K562 (cell line): ENCODE results near the gene MED15. TPM values are rescaled to one million over a fixed set of nuclear protein-coding genes. Genes with fewer than 3 reads are reported as not detected.
A peak's percentile ranks its signal among the peaks of the same experiment; 100 is the strongest.

Experiments used
- ATAC-seq: fragments of 200-7000 bp; cut with Tn5 transposase; 3 replicates; pipeline ENCODE4 v1.9.1; 2020; ENCODE audit warnings: moderate library complexity
- BruUV-seq: library from RNA; stranded (reverse); fragments of 400-500 nt; replicated peaks from 2 replicates; lab custom pipeline; 2021; lab: Mats Ljungman, UMichigan
- CTCF ChIA-PET: fragments of 300-600 bp; formaldehyde crosslinking; extraction: SDS; loops from one replicate; lab custom pipeline; 2021; ENCODE audit warnings: low intra/inter-chr PET ratio; lab: Yijun Ruan, JAX
- POLR2A ChIA-PET: fragments of 300-600, 350-650 bp; sonication (Branson Sonifier 250); formaldehyde crosslinking; extraction: SDS; loops from one replicate; lab custom pipeline; 2021; ENCODE audit warnings: antibody characterized with exemption, inconsistent platforms; lab: Yijun Ruan, JAX
- DNase-seq, 4 experiments: peaks; one replicate each; pipeline versions ENCODE4 v3.0.0 to v3.0.0-alpha.2; 2011 to 2018; ENCODE audit warnings: low spot score in 3 of 4, mixed read lengths in 3 of 4; ENCODE audit errors: extremely low read depth in 1 of 4
- FAIRE-seq: peaks from 2 replicates; lab custom pipeline; 2011; peaks lifted over from hg19 to GRCh38; lab: Jason Lieb, UNC
- H2AFZ ChIP-seq: 2 replicates; pipeline ENCODE4 v1.6.0; 2011; ENCODE audit warnings: low read depth, low read length, control low read depth, inconsistent platforms
- H3K27ac ChIP-seq: fragments of 200-600 bp; 3 replicates; pipeline ENCODE4 v1.8.0; 2011; ENCODE audit warnings: low read depth, mild to moderate bottlenecking, control low read depth, inconsistent platforms, low read length, moderate library complexity, mixed read lengths; ENCODE audit errors: extremely low read depth
- H3K27me3 ChIP-seq, 2 experiments: fragments of 300-600 bp in 1 of 2; 2 replicates in 1 of 2; 3 replicates in 1 of 2; pipeline versions ENCODE4 v1.6.0 to v1.8.0; 2011; ENCODE audit warnings: inconsistent platforms in 2 of 2, low read length in 2 of 2, mild to moderate bottlenecking in 1 of 2, mixed read lengths in 1 of 2, moderate library complexity in 1 of 2; ENCODE audit not compliant: control insufficient read depth in 2 of 2, insufficient read depth in 2 of 2
- H3K36me3 ChIP-seq: fragments of 300-600 bp; 3 replicates; pipeline ENCODE4 v1.8.0; 2011; ENCODE audit warnings: mild to moderate bottlenecking, low read length, inconsistent platforms; ENCODE audit not compliant: control insufficient read depth, insufficient read depth
- H3K4me1 ChIP-seq, 2 experiments: fragments of 200-600 bp in 1 of 2; replicated peaks in 1 of 2; 2 replicates in 1 of 2; 3 replicates in 1 of 2; pipeline versions ENCODE4 v1.5.1 to v1.8.0; 2011; ENCODE audit warnings: inconsistent platforms in 2 of 2, low read length in 2 of 2, mild to moderate bottlenecking in 1 of 2, mixed read lengths in 1 of 2, moderate library complexity in 1 of 2; ENCODE audit not compliant: control insufficient read depth in 2 of 2, insufficient read depth in 2 of 2
- H3K4me2 ChIP-seq: 2 replicates; pipeline ENCODE4 v1.6.1; 2011; ENCODE audit warnings: low read length, control low read depth, inconsistent platforms, mixed read lengths; ENCODE audit not compliant: insufficient read depth
- H3K4me3 ChIP-seq: fragments of 200-600 bp; sonication (generic), shearing (Covaris generic); 2 replicates; pipeline ENCODE4 v1.5.1; 2016; ENCODE audit warnings: control low read depth, inconsistent platforms
- H3K79me2 ChIP-seq: fragments of 200-600 bp; 3 replicates; pipeline ENCODE4 v1.8.0; 2011; ENCODE audit warnings: low read length, inconsistent platforms; ENCODE audit not compliant: control insufficient read depth, insufficient read depth
- H3K9ac ChIP-seq, 2 experiments: 2 replicates each; pipeline versions ENCODE4 v1.6.0 to v1.6.1; 2011; ENCODE audit warnings: low read depth in 2 of 2, low read length in 2 of 2, control low read depth in 1 of 2, inconsistent platforms in 1 of 2, mild to moderate bottlenecking in 1 of 2, mixed read lengths in 1 of 2; ENCODE audit not compliant: insufficient read depth in 1 of 2
- H3K9me1 ChIP-seq: one replicate; pipeline ENCODE4 v1.6.0; 2011; ENCODE audit warnings: inconsistent platforms, mild to moderate bottlenecking, low read length, moderate library complexity; ENCODE audit not compliant: control insufficient read depth, insufficient read depth
- H3K9me3 ChIP-seq: replicated peaks from 2 replicates; pipeline ENCODE4 v1.5.1; 2011; ENCODE audit warnings: low read depth, low read length, inconsistent platforms; ENCODE audit not compliant: control insufficient read depth, insufficient read depth
- H4K20me1 ChIP-seq: replicated peaks from 2 replicates; pipeline ENCODE4 v1.6.1; 2011; ENCODE audit warnings: low read length, inconsistent platforms, mixed read lengths; ENCODE audit not compliant: control insufficient read depth, insufficient read depth
- BRCA1 ChIP-seq, 2 experiments: fragments of 450-650 bp in 1 of 2; sonication (generic) in 1 of 2; formaldehyde crosslinking in 1 of 2; IDR thresholded peaks; 2 replicates each; pipeline versions ENCODE4 v1.5.0 to v1.6.1; 2017 to 2020; ENCODE audit warnings: mild to moderate bottlenecking in 1 of 2, missing genetic modification reagents in 1 of 2
- HMBOX1 ChIP-seq: sonication (generic); IDR thresholded peaks from 2 replicates; pipeline ENCODE4 v1.6.1; 2016
- RHOXF2B ChIP-seq: fragments of 250-450 bp; sonication (Bioruptor Pico); conservative IDR thresholded peaks from 2 replicates; pipeline ENCODE4 v1.5.1; 2021
- SAP30 ChIP-seq: fragments of 200-600 bp; sonication (generic); IDR thresholded peaks from 2 replicates; pipeline ENCODE4 v1.6.1; 2012; ENCODE audit warnings: borderline replicate concordance, low read depth, mild to moderate bottlenecking, moderate library complexity, low read length, control low read depth, inconsistent platforms; ENCODE audit not compliant: insufficient read depth, poor library complexity, severe bottlenecking
- SIN3A ChIP-seq, 2 experiments: fragments of 150-350 bp in 1 of 2; IDR thresholded peaks; 2 replicates each; pipeline ENCODE4 v1.6.1; 2011 to 2016; ENCODE audit warnings: borderline replicate concordance in 2 of 2, low read depth in 2 of 2, low read length in 2 of 2, mild to moderate bottlenecking in 2 of 2, moderate library complexity in 2 of 2; ENCODE audit not compliant: control insufficient read depth in 1 of 2
- SRSF1 ChIP-seq: fragments of 200-400 bp; formaldehyde crosslinking; IDR thresholded peaks from 2 replicates; pipeline ENCODE4 v1.6.1; 2017; ENCODE audit warnings: mild to moderate bottlenecking, low read depth, low read length, moderate library complexity
- TGIF2 ChIP-seq: sonication (generic); formaldehyde crosslinking; IDR thresholded peaks from 2 replicates; pipeline ENCODE4 v1.8.1; 2022; ENCODE audit warnings: mild to moderate bottlenecking, missing genetic modification reagents, moderate library complexity
- THAP12 ChIP-seq: fragments of 250-450 bp; sonication (Bioruptor Pico); IDR thresholded peaks from 2 replicates; pipeline ENCODE4 v1.9.0; 2021; ENCODE audit warnings: mild to moderate bottlenecking, inconsistent platforms
- ZNF408 ChIP-seq: fragments of 250-450 bp; sonication (Bioruptor Pico); IDR thresholded peaks from 2 replicates; pipeline ENCODE4 v1.4.0; 2020; ENCODE audit warnings: low read depth, mild to moderate bottlenecking, moderate library complexity
- WGBS: fragments of 100-300 bp; shearing (Covaris generic); methylation state at CpG from one replicate; pipeline ENCODE4 v1.1.6; 2016; ENCODE audit warnings: low coverage, mixed read lengths; ENCODE audit not compliant: insufficient coverage; ENCODE audit errors: missing lambda C conversion rate; 5-methylcytosine and 5-hydroxymethylcytosine counted together
- in situ Hi-C: fragments of 300-500 bp; cut with MboI; formaldehyde crosslinking; loops from 4 replicates; pipeline ENCODE4 v1.15.0; 2018; ENCODE audit warnings: inconsistent platforms, mixed read lengths
- intact Hi-C: fragments of 100-400 bp; cut with micrococcal nuclease; formaldehyde crosslinking; loops from 2 replicates; pipeline ENCODE4 v1.14.2; 2022
- polyA plus RNA-seq, 8 experiments: library from polyadenylated mRNA; depleted of rRNA in 4 of 8; stranded (reverse) in 5 of 8; unstranded in 3 of 8; fragments of >200 nt; fragmentation: Nextera tagmentation in 2 of 8; fragmentation: Illumina TruSeq in 1 of 8; extraction: Ambion mirVana in 2 of 8; extraction: Trizol in 1 of 8; gene quantifications; 2 replicates each; pipeline versions ENCODE4 v1.2.1 to v1.2.3, GENCODE V29; 2011 to 2014; ENCODE audit warnings: inconsistent platforms in 1 of 8, missing spikeins in 1 of 8
- total RNA-seq, 7 experiments: library from RNA; depleted of rRNA in 6 of 7; stranded (reverse); fragments of >200 nt in 6 of 7; fragmentation: Illumina TruSeq in 2 of 7; extraction: Trizol in 2 of 7; gene quantifications; 2 replicates each; pipeline versions ENCODE4 v1.2.1 to v1.2.3, GENCODE V29; 2011 to 2021; ENCODE audit warnings: low replicate concordance in 1 of 7
- TF ChIP-seq, protein P1 (sequence below): fragments of 450-650 bp; IDR thresholded peaks from 2 replicates; pipeline ENCODE4 v1.7.0; 2016; ENCODE audit warnings: borderline replicate concordance
- TF ChIP-seq, protein P2 (sequence below): fragments of 250-450 bp; sonication (Bioruptor Pico); IDR thresholded peaks from 2 replicates; pipeline ENCODE4 v1.5.1; 2021; ENCODE audit warnings: mild to moderate bottlenecking

MED15 gene
- total and polyA plus RNA-seq, 9 of the 15 experiments (the other 6 are each of a cell fraction or from before 2014, with no cell fraction given) = 4.0 to 271 (median 60.1) TPM

- CTCF ChIA-PET = interaction anchor here (1.5 to 2.0 kb wide), 3 partner anchors 10 to 159 kb away, joined by 6 to 13 read pairs (median 11); no protein-coding TSS in a partner anchor
- no peak overlapping the region for H3K4me3 ChIP-seq
- FAIRE-seq (no peak), DNase-seq (no peak), ATAC-seq (peak; percentile 4)
- peaks cover 98% of the 10 kb centered on the region for H3K36me3 ChIP-seq
- POLR2A ChIA-PET = interaction anchor here (0.7 to 68.9 kb wide), 6 partner anchors 12 to 57 kb away, joined by 3 to 1693 read pairs (median 8); partner anchors contain the start of gene MED15
- intact Hi-C loops (no loop called here), in situ Hi-C loops (no loop called here)
- peaks cover 10 to 40% of the 10 kb centered on the region in 2 experiments for H3K4me1 ChIP-seq
- peaks cover 62% of the 10 kb centered on the region for H4K20me1 ChIP-seq
- no peaks in the 10 kb centered on the region for H3K9me3 ChIP-seq
- H3K79me2 ChIP-seq = no peaks in the 10 kb centered on the region
- no peak overlapping the region for H3K4me2 ChIP-seq
- no peak overlapping the region for H2AFZ ChIP-seq
- H3K27ac ChIP-seq = no peak overlapping the region
- H3K27me3 ChIP-seq = no peaks in the 10 kb centered on the region
- peaks cover 22% of the 10 kb centered on the region for H3K9me1 ChIP-seq
- peak overlapping the region in 1 of 2 experiments; percentile 69; a peak in 2 of 4 replicates for H3K9ac ChIP-seq
- no TSS peak for BruUV-seq
- 95% methylated on average over 1 of the region's 1 CpG for WGBS
- no peak for TF ChIP-seq HMBOX1
- 0 out of 2 replicates have a peak, but pooled peaks have one; percentile 52 for TF ChIP-seq THAP12 (CRISPR knock-in tag)
- TF ChIP-seq RHOXF2B = no peak
- no peak for TF ChIP-seq SRSF1
- TF ChIP-seq, protein P1, sequence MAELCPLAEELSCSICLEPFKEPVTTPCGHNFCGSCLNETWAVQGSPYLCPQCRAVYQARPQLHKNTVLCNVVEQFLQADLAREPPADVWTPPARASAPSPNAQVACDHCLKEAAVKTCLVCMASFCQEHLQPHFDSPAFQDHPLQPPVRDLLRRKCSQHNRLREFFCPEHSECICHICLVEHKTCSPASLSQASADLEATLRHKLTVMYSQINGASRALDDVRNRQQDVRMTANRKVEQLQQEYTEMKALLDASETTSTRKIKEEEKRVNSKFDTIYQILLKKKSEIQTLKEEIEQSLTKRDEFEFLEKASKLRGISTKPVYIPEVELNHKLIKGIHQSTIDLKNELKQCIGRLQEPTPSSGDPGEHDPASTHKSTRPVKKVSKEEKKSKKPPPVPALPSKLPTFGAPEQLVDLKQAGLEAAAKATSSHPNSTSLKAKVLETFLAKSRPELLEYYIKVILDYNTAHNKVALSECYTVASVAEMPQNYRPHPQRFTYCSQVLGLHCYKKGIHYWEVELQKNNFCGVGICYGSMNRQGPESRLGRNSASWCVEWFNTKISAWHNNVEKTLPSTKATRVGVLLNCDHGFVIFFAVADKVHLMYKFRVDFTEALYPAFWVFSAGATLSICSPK = no peak
- no peak for TF ChIP-seq BRCA1 (IDR thresholded peaks at IDR 0.05)
- 0 out of 2 replicates have a peak, but pooled peaks have one; percentile 65 for TF ChIP-seq BRCA1 (CRISPR knock-in tag; IDR thresholded peaks at IDR 0.05)
- peak; percentile 33; the same call in 1 of the 2 replicates for TF ChIP-seq ZNF408 (CRISPR knock-in tag)
- TF ChIP-seq, protein P2, sequence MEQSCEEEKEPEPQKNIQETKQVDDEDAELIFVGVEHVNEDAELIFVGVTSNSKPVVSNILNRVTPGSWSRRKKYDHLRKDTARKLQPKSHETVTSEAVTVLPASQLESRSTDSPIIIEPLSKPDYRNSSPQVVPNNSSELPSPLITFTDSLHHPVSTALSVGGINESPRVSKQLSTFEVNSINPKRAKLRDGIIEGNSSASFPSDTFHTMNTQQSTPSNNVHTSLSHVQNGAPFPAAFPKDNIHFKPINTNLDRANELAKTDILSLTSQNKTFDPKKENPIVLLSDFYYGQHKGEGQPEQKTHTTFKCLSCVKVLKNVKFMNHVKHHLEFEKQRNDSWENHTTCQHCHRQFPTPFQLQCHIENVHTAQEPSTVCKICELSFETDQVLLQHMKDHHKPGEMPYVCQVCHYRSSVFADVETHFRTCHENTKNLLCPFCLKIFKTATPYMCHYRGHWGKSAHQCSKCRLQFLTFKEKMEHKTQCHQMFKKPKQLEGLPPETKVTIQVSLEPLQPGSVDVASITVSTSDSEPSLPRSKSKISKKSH = peak; percentile 70; the same call in 1 of the 2 replicates
- 0 out of 4 replicates have a peak, but pooled peaks of 1 of the 2 experiments have one; percentile 4 for TF ChIP-seq SIN3A (IDR thresholded peaks at IDR 0.05; ENCODE audit: borderline replicate concordance in 2 of 2, control insufficient read depth in 1 of 2, low read depth in 2 of 2, low read length in 2 of 2)
- TF ChIP-seq SAP30 = no peak
- TF ChIP-seq TGIF2 (CRISPR knock-in tag) = no peak
Observed at GRCh38 chr22:20577045-20577444, 69.6 kb downstream of the MED15 start.
